Muscle layer of duodenum (tissue), 2 donors: Measurements from ENCODE around the gene MRPL49.
A peak's percentile ranks its signal among the peaks of the same experiment; 100 is the strongest.
"Not testable (repeated sequence)": the region's sequence is repeated elsewhere in the genome, so short reads cannot be mapped to it uniquely, and the experiment has no call there.

Experiments used
- H3K27ac ChIP-seq: one replicate; pipeline ENCODE4 v1.7.0; 2013; ENCODE audit warnings: mild to moderate bottlenecking, low read length
- H3K27me3 ChIP-seq: one replicate; pipeline ENCODE4 v1.7.0; 2013; ENCODE audit warnings: low read depth, mild to moderate bottlenecking, control low read depth, low read length
- H3K36me3 ChIP-seq, 2 donors: one replicate each; pipeline ENCODE4 v1.7.0; 2013; ENCODE audit warnings: low read length in 2 of 2, control low read depth in 1 of 2, mild to moderate bottlenecking in 1 of 2; ENCODE audit not compliant: insufficient read depth in 2 of 2, control insufficient read depth in 1 of 2
- H3K4me1 ChIP-seq, 2 donors: one replicate each; pipeline ENCODE4 v1.7.0; 2013; ENCODE audit warnings: low read length in 2 of 2, mild to moderate bottlenecking in 2 of 2, control low read depth in 1 of 2, moderate library complexity in 1 of 2; ENCODE audit not compliant: insufficient read depth in 2 of 2, control insufficient read depth in 1 of 2
- H3K4me3 ChIP-seq, 2 donors: one replicate each; pipeline ENCODE4 v1.7.0; 2013; ENCODE audit warnings: low read length in 2 of 2, low read depth in 1 of 2, mild to moderate bottlenecking in 1 of 2
- H3K9me3 ChIP-seq, 2 donors: one replicate each; pipeline ENCODE4 v1.7.0; 2013; ENCODE audit warnings: low read length in 2 of 2, control low read depth in 1 of 2, mild to moderate bottlenecking in 1 of 2; ENCODE audit not compliant: control insufficient read depth in 1 of 2
- donor health status: healthy.

Gene MRPL49

DNA sequence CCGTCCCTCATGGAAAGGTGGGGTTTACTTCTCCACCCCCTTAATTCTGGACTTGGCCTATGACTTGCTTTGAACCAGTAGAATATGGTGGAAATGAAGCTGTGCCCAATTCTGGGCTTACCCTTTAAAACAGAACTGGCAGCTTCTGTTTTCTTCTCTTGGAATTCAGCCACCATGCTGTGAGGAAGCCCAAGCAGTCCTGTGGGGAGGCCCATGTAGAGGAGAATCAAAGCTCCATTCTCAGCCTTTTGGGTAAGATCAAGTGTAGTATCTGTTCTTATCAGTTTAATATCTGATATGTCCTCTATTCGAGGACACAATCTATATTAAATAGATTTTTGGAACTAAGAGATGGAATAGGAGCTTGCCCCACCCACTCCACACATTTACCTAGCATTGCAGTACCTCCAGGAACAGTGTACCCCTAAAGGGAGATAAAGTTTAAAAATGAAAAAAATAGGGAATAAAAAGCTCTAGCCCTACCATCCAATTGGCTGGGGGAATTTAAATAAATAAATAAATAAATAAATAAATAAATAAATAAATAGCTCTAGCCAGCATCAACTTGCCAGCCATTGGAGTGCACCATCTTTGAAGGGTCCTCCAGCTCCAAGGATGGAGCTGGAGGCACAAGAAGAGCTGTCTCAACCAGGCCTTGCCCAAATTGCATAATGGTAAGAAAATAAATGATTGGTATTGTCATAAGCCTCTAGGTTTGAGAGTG lies 25.4 kb downstream of the MRPL49 start:
- Histone ChIP-seq H3K4me3 (no peak overlapping the region), H3K9me3 (no peaks in the 10 kb centered on the region), H3K36me3 (no peaks in the 10 kb centered on the region), H3K4me1 (peaks cover 0 to 7% of the 10 kb centered on the region in 2 donors), H3K27me3 (no peaks in the 10 kb centered on the region), H3K27ac (no peak overlapping the region)

DNA sequence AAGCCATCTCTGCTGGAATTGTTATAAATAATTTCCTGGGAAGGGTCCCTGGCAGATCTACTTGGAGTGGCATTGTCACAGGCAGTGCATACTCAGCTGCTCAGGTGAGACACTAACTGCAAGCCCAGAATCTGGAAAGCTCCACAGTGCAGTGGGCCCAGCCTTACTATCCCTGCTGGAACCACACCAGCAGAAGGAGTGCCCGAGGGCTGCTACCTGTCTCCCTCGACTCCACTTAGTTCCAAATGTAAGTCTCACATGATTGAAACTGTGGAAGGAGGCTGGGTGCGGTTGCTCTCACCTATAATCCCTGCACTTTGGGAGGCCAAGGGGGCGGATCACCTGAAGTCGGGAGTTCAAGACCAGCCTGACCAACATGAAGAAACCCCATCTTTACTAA lies 26.5 kb downstream of the MRPL49 start:
- no peaks in the 10 kb centered on the region for H3K27me3 ChIP-seq
- H3K4me3 ChIP-seq, result no peak overlapping the region
- no peak overlapping the region for H3K27ac ChIP-seq
- peaks cover 0 to 7% of the 10 kb centered on the region in 2 donors for H3K4me1 ChIP-seq
- H3K9me3 ChIP-seq, result no peaks in the 10 kb centered on the region
- no peaks in the 10 kb centered on the region for H3K36me3 ChIP-seq

DNA sequence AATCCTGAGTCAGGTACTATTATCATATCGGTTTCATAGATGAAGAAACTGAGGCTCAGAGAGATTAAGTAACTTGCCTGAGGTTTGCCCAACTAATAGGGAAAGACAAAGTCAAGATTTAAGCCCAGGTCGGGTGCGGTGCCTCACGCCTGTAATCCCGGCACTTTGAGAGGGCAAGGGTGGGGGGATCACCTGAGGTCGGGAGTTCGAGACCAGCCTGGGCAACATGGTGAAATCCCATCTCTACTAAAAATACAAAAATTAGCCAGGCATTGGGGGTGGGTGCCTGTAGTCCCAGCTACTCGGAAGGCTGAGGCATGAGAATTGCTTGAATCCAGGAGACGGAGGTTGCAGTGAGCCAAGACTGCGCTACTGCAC lies 28.0 kb downstream of the MRPL49 start:
- not testable (repeated sequence) for H3K36me3 ChIP-seq, H3K4me3 ChIP-seq, H3K4me1 ChIP-seq, H3K9me3 ChIP-seq, H3K27me3 ChIP-seq
- H3K27ac ChIP-seq, result peak overlapping the region; percentile 49

DNA sequence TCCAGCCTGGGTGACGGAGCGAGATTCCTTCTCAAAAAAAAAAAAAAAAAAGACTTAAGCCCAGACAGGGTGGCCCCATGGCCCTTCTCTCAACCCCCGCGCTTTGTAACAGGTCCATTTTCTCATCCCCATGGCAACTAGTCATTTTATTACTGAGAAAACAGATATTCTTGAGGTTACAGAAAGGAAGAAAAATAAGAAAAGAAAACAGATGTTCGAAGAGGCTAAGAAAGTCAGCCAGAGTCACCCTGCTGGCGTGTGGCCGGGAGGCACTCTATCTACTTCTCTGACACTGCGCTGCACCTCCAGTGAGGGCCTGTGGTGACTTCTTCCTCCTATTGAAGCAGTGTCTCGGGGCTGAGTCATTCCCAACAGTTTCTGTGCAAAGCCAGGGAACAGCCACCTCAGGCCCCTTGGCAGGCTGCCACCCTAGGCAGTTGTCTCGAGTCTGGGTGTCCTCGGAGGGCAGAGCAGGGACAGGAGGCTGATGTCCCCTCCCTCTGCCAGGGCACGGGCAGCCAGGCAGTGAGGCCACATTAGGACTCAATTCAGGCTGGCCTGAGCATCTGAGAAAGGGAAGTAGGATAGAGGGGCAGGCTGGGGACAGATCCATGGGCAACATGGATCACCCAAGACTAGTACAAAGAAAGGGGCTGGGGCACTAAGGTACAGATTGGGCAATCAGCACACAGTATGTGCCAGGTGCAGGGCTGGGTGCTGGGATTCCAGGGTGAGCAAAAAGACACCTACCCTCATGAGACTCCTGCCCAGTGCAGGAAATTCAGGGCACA lies 28.6 kb downstream of the MRPL49 start:
- peak overlapping the region; percentile 49 for H3K27ac ChIP-seq
- H3K4me1 ChIP-seq, result peaks cover 0 to 7% of the 10 kb centered on the region in 2 donors
- H3K9me3 ChIP-seq, result no peaks in the 10 kb centered on the region
- no peak overlapping the region for H3K4me3 ChIP-seq
- H3K27me3 ChIP-seq, result no peaks in the 10 kb centered on the region
- no peaks in the 10 kb centered on the region for H3K36me3 ChIP-seq

DNA sequence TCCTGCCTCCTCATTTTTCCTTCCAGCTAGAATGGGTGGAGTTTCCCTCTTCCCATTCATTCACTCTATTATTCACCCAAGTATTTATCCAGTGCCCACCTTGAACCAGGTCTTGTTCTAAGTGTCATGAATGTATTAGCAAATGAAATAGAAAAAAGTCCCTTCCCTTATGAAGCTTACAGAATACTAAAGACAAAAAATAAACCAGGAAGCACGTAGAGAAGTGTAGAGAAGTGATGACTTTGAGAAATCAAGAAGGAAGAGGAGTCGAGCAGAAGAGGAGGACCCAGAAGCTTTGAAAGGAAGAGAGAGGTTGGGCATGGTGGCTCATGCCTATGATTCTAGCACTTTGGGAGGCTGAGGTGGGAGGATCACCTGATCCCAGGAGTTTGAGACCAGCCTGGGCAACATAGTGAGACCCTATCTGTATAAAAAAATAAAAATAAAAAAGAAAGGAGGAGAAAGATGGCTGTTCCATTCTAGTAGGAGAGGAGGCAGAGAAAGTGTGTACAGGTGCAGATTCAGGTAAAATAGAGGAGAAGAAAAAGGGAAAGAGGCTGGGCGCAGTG lies 29.3 kb downstream of the MRPL49 start:
- Histone ChIP-seq H3K4me3 (no peak overlapping the region), H3K27ac (peak overlapping the region; percentile 49), H3K27me3 (no peaks in the 10 kb centered on the region), H3K4me1 (peaks cover 0 to 7% of the 10 kb centered on the region in 2 donors), H3K9me3 (no peaks in the 10 kb centered on the region), H3K36me3 (no peaks in the 10 kb centered on the region)

DNA sequence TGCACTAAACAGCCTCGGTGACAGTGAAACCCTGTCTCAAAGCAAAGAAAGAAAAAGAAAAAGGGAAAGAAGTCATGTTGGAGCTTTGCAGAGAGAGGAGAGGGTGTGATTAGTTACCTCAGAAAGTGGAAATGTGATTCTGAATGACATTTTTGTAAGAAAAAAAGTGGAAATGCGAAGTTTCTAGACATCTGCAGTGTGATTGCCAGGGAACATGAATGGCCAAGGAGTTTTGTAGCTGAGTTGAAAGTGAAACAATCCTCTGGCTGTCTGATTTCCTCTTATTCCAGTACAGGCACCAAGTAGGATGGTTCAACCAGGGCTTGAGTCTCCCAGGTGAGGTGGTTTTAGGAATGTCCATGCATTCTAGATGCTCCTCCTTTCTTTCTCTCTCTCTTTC lies 30.0 kb downstream of the MRPL49 start:
- Histone ChIP-seq H3K4me1 (peaks cover 0 to 7% of the 10 kb centered on the region in 2 donors), H3K36me3 (no peaks in the 10 kb centered on the region), H3K27ac (no peak overlapping the region)

DNA sequence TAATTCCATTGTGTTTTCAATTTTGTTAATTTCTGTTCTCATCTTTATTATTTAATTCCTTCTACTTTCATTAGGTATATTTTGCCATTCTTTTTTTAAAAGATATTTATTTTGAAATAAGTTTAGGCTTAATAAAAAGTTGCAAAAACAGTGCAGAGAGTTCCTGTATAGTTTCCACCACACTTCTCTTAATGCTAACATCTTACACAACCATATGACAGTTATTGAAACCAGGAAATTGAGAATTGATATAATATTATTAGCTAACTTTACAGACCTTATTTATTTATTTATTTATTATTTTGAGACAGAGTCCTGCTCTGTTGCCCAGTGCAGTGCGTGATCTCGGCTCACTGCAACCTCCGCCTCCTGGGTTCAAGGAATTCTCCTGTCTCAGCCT lies 34.1 kb downstream of the MRPL49 start:
- Histone ChIP-seq H3K36me3 (no peaks in the 10 kb centered on the region), H3K4me1 (no peaks in the 10 kb centered on the region), H3K4me3 (no peak overlapping the region), H3K27me3 (no peaks in the 10 kb centered on the region), H3K9me3 (no peaks in the 10 kb centered on the region), H3K27ac (no peak overlapping the region)

More for the DNA sequence above, 30.0 kb downstream of the MRPL49 start:
- Histone ChIP-seq H3K4me3 (no peak overlapping the region), H3K9me3 (no peaks in the 10 kb centered on the region), H3K27me3 (no peaks in the 10 kb centered on the region)

DNA sequence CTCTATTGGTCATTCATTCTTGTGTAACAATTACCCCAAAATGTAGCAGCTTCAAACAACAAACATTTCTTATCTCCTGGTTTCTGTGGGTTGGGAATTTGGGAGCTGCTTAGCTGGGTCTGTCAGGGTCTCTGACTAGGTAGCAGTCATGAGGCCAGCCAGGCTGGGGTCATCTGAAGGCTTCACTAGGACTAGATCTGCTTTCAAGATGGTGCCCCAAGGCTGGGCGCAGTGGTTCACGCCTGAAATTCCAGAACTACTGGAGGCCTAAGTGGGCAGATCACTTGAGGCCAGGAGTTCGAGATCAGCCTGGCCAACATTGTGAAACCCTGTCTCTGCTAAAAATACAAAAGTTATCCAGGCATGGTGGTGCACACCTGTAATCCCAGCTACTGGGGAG lies 34.8 kb downstream of the MRPL49 start:
- no peaks in the 10 kb centered on the region for H3K27me3 ChIP-seq
- H3K27ac ChIP-seq, result no peak overlapping the region
- H3K4me1 ChIP-seq, result no peaks in the 10 kb centered on the region
- no peaks in the 10 kb centered on the region for H3K36me3 ChIP-seq
- no peak overlapping the region for H3K4me3 ChIP-seq
- no peaks in the 10 kb centered on the region for H3K9me3 ChIP-seq

DNA sequence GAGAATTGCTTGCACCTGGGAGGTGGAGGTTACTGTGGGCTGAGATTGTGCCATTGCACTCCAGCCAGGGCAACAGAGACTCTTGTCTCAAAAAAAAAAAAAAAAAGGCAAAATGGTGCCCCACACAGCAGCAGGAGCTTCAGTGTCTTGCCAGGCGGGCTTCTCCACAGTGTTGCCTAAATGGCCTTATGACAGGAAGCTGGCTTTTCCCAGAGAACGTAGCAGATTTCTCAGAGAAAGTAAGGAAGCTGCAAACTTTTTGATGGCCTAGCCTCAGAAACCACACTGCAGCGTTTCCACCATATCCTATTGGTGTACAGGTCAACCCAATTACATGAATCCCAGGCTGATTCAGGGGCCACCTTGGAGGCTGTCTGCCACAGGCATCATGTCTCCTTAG lies 35.2 kb downstream of the MRPL49 start:
- Histone ChIP-seq H3K27me3 (no peaks in the 10 kb centered on the region), H3K9me3 (no peaks in the 10 kb centered on the region), H3K4me1 (no peaks in the 10 kb centered on the region), H3K4me3 (no peak overlapping the region), H3K36me3 (no peaks in the 10 kb centered on the region), H3K27ac (no peak overlapping the region)

DNA sequence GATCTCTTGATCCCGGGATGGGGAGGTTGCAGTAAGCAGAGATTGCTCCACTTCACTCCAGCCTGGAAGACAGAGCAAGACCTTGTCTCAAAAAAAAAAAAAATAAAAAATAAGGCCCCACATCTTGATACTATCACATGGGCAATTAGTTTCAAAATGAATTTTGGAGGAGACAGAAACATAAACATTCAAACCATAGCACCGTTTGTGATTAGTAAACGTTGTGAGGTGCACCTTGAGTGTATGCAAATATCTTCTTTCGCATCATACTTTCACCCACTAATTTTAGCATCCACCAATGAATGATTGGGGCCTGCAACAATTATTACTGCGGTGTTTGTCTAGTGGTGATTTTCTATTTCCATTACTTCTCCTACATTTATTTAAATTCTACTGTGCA lies 36.9 kb downstream of the MRPL49 start:
- H3K9me3 ChIP-seq, result no peaks in the 10 kb centered on the region
- H3K4me3 ChIP-seq, result no peak overlapping the region
- H3K4me1 ChIP-seq, result no peaks in the 10 kb centered on the region
- no peaks in the 10 kb centered on the region for H3K36me3 ChIP-seq
- H3K27ac ChIP-seq, result no peak overlapping the region
- H3K27me3 ChIP-seq, result no peaks in the 10 kb centered on the region

DNA sequence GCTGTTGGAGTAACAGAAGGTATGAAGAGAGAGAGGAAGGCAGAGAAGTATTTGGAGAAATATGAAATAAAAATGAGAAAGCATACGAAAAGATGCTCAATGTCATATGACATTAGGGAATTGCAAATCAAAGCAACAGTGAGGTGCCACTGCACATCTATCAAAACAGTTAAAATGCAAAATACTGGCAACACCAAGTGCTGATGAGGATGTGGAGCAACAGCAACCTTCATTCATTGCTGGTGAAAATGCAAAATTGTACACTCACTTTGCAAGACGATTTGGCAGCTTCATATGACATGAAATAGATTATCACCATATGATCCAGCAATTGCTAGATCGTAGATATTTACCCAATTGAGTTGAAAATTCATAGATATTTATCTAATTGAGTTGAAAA lies 38.5 kb downstream of the MRPL49 start:
- Histone ChIP-seq H3K9me3 (no peaks in the 10 kb centered on the region), H3K4me1 (no peaks in the 10 kb centered on the region), H3K4me3 (no peak overlapping the region), H3K27me3 (no peaks in the 10 kb centered on the region), H3K36me3 (no peaks in the 10 kb centered on the region), H3K27ac (no peak overlapping the region)
